ENCODE measurements around the gene WNT2B. TPM values are rescaled to one million over a fixed set of nuclear protein-coding genes. Genes with fewer than 3 reads are reported as not detected.

The WNT2B gene
- total RNA-seq, 1 experiment from 2014 or later = 1.2 TPM

- TF ChIP-seq ZNF232 (CRISPR knock-in tag; IDR thresholded peaks at IDR 0.05) = no peak
- no peak for TF ChIP-seq CREB1 (CRISPR knock-in tag; IDR thresholded peaks at IDR 0.05)
- no peak for TF ChIP-seq GTF2I (CRISPR knock-in tag; conservative IDR thresholded peaks at IDR 0.05)
These were observed 5.9 kb upstream of the WNT2B start (continued) for GRCh38 chr1:112502826-112503225.

DNA sequence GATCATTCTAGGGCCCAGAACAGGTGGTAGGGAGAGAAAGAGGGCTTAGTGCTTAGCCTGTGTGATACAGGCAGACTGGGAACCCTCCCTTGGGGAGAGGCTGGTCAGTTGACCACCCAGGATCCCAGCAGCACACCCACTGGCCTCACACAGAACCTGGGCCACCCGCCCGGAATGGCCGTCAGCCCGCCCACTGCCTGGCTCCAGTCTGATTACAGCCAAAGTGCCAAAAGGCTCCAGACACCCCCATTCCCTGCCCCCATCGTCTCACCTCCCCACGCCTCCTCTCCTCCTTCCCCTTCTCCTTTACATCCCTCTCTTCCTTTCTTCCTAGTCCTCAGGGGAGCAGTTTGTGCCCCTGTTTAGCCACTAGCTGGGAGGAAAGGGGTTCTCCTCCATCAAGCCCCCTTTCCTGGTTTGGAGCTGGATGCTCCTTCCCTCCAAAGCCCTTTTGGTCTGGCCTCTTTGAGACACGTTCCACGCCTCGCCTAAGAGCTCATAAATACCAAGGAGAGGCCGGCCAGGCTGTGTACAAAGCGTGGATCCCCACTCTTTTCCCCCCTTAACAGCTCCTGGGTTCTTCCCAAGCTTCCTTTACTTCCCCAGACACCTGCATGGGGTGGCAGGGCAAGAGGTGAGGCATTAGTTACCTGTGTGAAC lies 4.6 kb upstream of the WNT2B start:
- no peaks in the 10 kb centered on the region for H3K9me3 Mint-ChIP-seq
- ATAC-seq (no peak), DNase-seq (ENCODE audit: low spot score) (no peak)
- H3K4me1 Mint-ChIP-seq = peaks cover 15% of the 10 kb centered on the region
- no peak overlapping the region for H3K4me3 Mint-ChIP-seq
- no peaks in the 10 kb centered on the region for H3K36me3 Mint-ChIP-seq
- POLR2A ChIA-PET = interaction anchor here (0.6 kb wide), 1 partner anchor 91 kb away, joined by 3 read pairs; no protein-coding TSS in a partner anchor
- peaks cover 89% of the 10 kb centered on the region for H3K27me3 Mint-ChIP-seq (ENCODE audit: low read depth)
- H3K27ac Mint-ChIP-seq = no peak overlapping the region
- no peak for TF ChIP-seq KAT7 (CRISPR knock-in tag; IDR thresholded peaks at IDR 0.05; ENCODE audit: borderline replicate concordance)
- TF ChIP-seq GTF2I (CRISPR knock-in tag; conservative IDR thresholded peaks at IDR 0.05) = no peak
- TF ChIP-seq MYBL2 (CRISPR knock-in tag; IDR thresholded peaks at IDR 0.05) = no peak
- CTCF ChIA-PET = no interaction called here

- DNase-seq (ENCODE audit: low spot score) (no peak), ATAC-seq (no peak)
- peaks cover 89% of the 10 kb centered on the region for H3K27me3 Mint-ChIP-seq (ENCODE audit: low read depth)
- H3K36me3 Mint-ChIP-seq = no peaks in the 10 kb centered on the region
- H3K9me3 Mint-ChIP-seq = no peaks in the 10 kb centered on the region
- ChIA-PET POLR2A (interaction anchor here (0.6 kb wide), 2 partner anchors 14 to 90 kb away, joined by 3 to 4 read pairs; no protein-coding TSS in a partner anchor), CTCF (interaction anchor here (0.8 kb wide), 1 partner anchor 12 kb away, joined by 3 read pairs; no protein-coding TSS in a partner anchor)
- no peak for TF ChIP-seq NR2C2 (CRISPR knock-in tag; IDR thresholded peaks at IDR 0.05)
- TF ChIP-seq HMGXB4 (CRISPR knock-in tag; IDR thresholded peaks at IDR 0.05) = no peak
- no peak for TF ChIP-seq ZNF263 (CRISPR knock-in tag; IDR thresholded peaks at IDR 0.05; ENCODE audit: low read depth)
- TF ChIP-seq, protein P1, sequence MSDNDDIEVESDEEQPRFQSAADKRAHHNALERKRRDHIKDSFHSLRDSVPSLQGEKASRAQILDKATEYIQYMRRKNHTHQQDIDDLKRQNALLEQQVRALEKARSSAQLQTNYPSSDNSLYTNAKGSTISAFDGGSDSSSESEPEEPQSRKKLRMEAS (CRISPR knock-in tag; IDR thresholded peaks at IDR 0.05) = no peak
- TF ChIP-seq TEAD4 (CRISPR knock-in tag; IDR thresholded peaks at IDR 0.05) = no peak
- H3K4me3 Mint-ChIP-seq = no peak overlapping the region
- H3K27ac Mint-ChIP-seq = no peak overlapping the region
- peaks cover 15% of the 10 kb centered on the region for H3K4me1 Mint-ChIP-seq
These were observed 3.9 kb upstream of the WNT2B start for GRCh38 chr1:112504661-112505399.

- Mint-ChIP-seq H3K27ac (no peak overlapping the region), H3K4me3 (no peak overlapping the region), H3K9me3 (no peaks in the 10 kb centered on the region), H3K27me3 (ENCODE audit: low read depth) (peaks cover 92% of the 10 kb centered on the region), H3K36me3 (no peaks in the 10 kb centered on the region), H3K4me1 (peaks cover 20% of the 10 kb centered on the region)
- TF ChIP-seq ZNF263 (CRISPR knock-in tag; IDR thresholded peaks at IDR 0.05; ENCODE audit: low read depth) (no peak), ZNF396 (CRISPR knock-in tag; IDR thresholded peaks at IDR 0.05; ENCODE audit: borderline replicate concordance) (no peak), ZNF512 (CRISPR knock-in tag; IDR thresholded peaks at IDR 0.05; ENCODE audit: borderline replicate concordance) (no peak), ZNF281 (CRISPR knock-in tag; IDR thresholded peaks at IDR 0.05) (no peak), FOXP1 (CRISPR knock-in tag; IDR thresholded peaks at IDR 0.05; ENCODE audit: borderline replicate concordance) (no peak), GTF2I (CRISPR knock-in tag; conservative IDR thresholded peaks at IDR 0.05) (no peak)
- TF ChIP-seq, protein P1 (CRISPR knock-in tag; IDR thresholded peaks at IDR 0.05) = no peak
- ChIA-PET CTCF (interaction anchor here (0.8 kb wide), 1 partner anchor 11 kb away, joined by 3 read pairs; no protein-coding TSS in a partner anchor), POLR2A (interaction anchor here (0.6 kb wide), 2 partner anchors 15 to 80 kb away, joined by 3 to 4 read pairs; no protein-coding TSS in a partner anchor)
- DNase-seq (ENCODE audit: low spot score) = no peak
- ATAC-seq = no peak
These were observed 3.4 kb upstream of the WNT2B start for GRCh38 chr1:112505400-112505785.

Data from WTC11 (cell line).